PC-9 (cell line): ENCODE data around the gene CCL5. TPM values are rescaled to one million over a fixed set of nuclear protein-coding genes. Genes with fewer than 3 reads are reported as not detected.

Experiments used
- BruUV-seq: library from RNA; stranded (reverse); fragments of 400-500 nt; replicated peaks from 2 replicates; lab custom pipeline; 2021; lab: Mats Ljungman, UMichigan
- CTCF ChIA-PET: fragments of 300-600 bp; sonication (Branson Sonifier 250); formaldehyde crosslinking; loops from one replicate; lab custom pipeline; 2022; ENCODE audit warnings: antibody characterized with exemption; lab: Charles Lee
- POLR2A ChIA-PET: fragments of 300-600 bp; sonication (Branson Sonifier 250); formaldehyde crosslinking; loops from one replicate; lab custom pipeline; 2022; ENCODE audit warnings: antibody characterized with exemption; ENCODE audit not compliant: unreplicated experiment; lab: Charles Lee
- DNase-seq, 2 experiments: peaks; one replicate each; pipeline versions ENCODE4 v3.0.0 to v3.0.0-alpha.2; 2015 to 2022; ENCODE audit warnings: mixed read lengths in 1 of 2
- H2AFZ ChIP-seq: fragments of 200-600 bp; sonication (generic); 2 replicates; pipeline ENCODE4 v1.8.1; 2017; ENCODE audit warnings: antibody characterized with exemption
- H3F3A ChIP-seq: fragments of 200-600 bp; sonication (generic); 2 replicates; pipeline ENCODE4 v1.8.1; 2017; ENCODE audit warnings: antibody characterized with exemption, mild to moderate bottlenecking, low read depth; ENCODE audit not compliant: insufficient read depth
- H3K27ac ChIP-seq: fragments of 200-600 bp; sonication (generic); 2 replicates; pipeline ENCODE4 v1.6.1; 2016; ENCODE audit warnings: mixed run types
- H3K27me3 ChIP-seq: fragments of 200-600 bp; sonication (generic); 2 replicates; pipeline ENCODE4 v1.6.1; 2016; ENCODE audit warnings: low read depth, mixed run types; ENCODE audit not compliant: insufficient read depth
- H3K36me3 ChIP-seq: fragments of 200-600 bp; sonication (generic); 2 replicates; pipeline ENCODE4 v1.6.1; 2016; ENCODE audit warnings: low read depth, mixed run types
- H3K4me1 ChIP-seq: fragments of 200-600 bp; sonication (generic); replicated peaks from 2 replicates; pipeline ENCODE4 v1.6.1; 2016; ENCODE audit warnings: mixed run types; ENCODE audit not compliant: insufficient read depth
- H3K4me2 ChIP-seq: fragments of 200-600 bp; sonication (generic); 2 replicates; pipeline ENCODE4 v1.6.1; 2017; ENCODE audit warnings: mixed run types
- H3K4me3 ChIP-seq: fragments of 200-600 bp; sonication (generic); 2 replicates; pipeline ENCODE4 v1.6.1; 2016; ENCODE audit warnings: mixed run types
- H3K79me2 ChIP-seq: fragments of 200-600 bp; sonication (generic); 2 replicates; pipeline ENCODE4 v1.6.1; 2017; ENCODE audit warnings: low read depth, mixed run types
- H3K9me2 ChIP-seq: fragments of 200-600 bp; sonication (generic); 2 replicates; pipeline ENCODE4 v1.8.1; 2017; ENCODE audit warnings: mild to moderate bottlenecking; ENCODE audit not compliant: insufficient read depth
- H3K9me3 ChIP-seq: fragments of 200-600 bp; sonication (generic); 2 replicates; pipeline ENCODE4 v1.8.1; 2016; ENCODE audit warnings: low read depth; ENCODE audit not compliant: insufficient read depth
- H4K20me1 ChIP-seq: fragments of 200-600 bp; sonication (generic); 2 replicates; pipeline ENCODE4 v1.8.1; 2017; ENCODE audit not compliant: insufficient read depth
- EZH2 ChIP-seq: fragments of 200-600 bp; sonication (generic); IDR thresholded peaks from 2 replicates; pipeline ENCODE4 v1.8.0; 2017; ENCODE audit warnings: antibody characterized with exemption, low read depth
- intact Hi-C: fragments of 100-400 bp; cut with micrococcal nuclease; formaldehyde crosslinking; loops from one replicate; pipeline ENCODE4 v1.10.0; 2022; ENCODE audit not compliant: unreplicated experiment
- total RNA-seq: library from RNA; stranded (reverse); gene quantifications from 2 replicates; pipeline ENCODE4 v1.2.3, GENCODE V29; 2021
- TF ChIP-seq, protein P1 (sequence below): fragments of 200-600 bp; sonication (generic); conservative IDR thresholded peaks from 2 replicates; pipeline ENCODE4 v1.6.1; 2017; ENCODE audit warnings: mixed run types, antibody characterized with exemption, mild to moderate bottlenecking, moderate library complexity

Gene CCL5
- total RNA-seq, 1 experiment from 2014 or later: not detected

DNA sequence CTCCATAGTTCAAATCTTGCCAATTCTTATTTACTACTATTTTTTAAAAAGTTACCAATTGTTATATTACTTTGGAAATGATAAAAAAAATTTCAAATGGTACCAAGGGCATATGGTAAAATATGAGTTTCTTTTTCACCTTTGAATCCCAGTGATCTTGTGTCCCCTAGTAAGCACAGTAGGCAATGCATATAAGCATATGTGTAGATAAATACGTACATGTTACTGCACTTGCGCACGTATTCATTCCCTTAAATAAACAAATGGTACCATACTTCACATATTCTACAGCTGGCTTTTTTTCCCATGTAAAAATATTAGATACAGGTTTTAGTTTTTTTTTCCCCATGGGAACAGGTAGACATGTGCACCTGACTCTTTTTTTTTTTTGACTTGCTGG lies 39.1 kb downstream of the CCL5 start:
- no peaks in the 10 kb centered on the region for H3K27me3 ChIP-seq
- H3K36me3 ChIP-seq: peaks cover 58% of the 10 kb centered on the region
- H4K20me1 ChIP-seq: peaks cover 57% of the 10 kb centered on the region
- no peak for DNase-seq
- no peak overlapping the region for H3K27ac ChIP-seq
- H3K4me1 ChIP-seq: no peaks in the 10 kb centered on the region
- H3K9me3 ChIP-seq: no peaks in the 10 kb centered on the region
- CTCF ChIA-PET: interaction anchor here (0.5 kb wide), 1 partner anchor 24 kb away, joined by 3 read pairs; no protein-coding TSS in a partner anchor
- TF ChIP-seq, protein P1, sequence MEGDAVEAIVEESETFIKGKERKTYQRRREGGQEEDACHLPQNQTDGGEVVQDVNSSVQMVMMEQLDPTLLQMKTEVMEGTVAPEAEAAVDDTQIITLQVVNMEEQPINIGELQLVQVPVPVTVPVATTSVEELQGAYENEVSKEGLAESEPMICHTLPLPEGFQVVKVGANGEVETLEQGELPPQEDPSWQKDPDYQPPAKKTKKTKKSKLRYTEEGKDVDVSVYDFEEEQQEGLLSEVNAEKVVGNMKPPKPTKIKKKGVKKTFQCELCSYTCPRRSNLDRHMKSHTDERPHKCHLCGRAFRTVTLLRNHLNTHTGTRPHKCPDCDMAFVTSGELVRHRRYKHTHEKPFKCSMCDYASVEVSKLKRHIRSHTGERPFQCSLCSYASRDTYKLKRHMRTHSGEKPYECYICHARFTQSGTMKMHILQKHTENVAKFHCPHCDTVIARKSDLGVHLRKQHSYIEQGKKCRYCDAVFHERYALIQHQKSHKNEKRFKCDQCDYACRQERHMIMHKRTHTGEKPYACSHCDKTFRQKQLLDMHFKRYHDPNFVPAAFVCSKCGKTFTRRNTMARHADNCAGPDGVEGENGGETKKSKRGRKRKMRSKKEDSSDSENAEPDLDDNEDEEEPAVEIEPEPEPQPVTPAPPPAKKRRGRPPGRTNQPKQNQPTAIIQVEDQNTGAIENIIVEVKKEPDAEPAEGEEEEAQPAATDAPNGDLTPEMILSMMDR: no peak
- no peaks in the 10 kb centered on the region for H3K79me2 ChIP-seq
- H3K9me2 ChIP-seq: no peaks in the 10 kb centered on the region
- no TSS peak for BruUV-seq
- H3K4me3 ChIP-seq: no peak overlapping the region
- POLR2A ChIA-PET: interaction anchor here (0.6 kb wide), 1 partner anchor 91 kb away, joined by 10 read pairs; no protein-coding TSS in a partner anchor
- H3K4me2 ChIP-seq: no peak overlapping the region
- H2AFZ ChIP-seq: no peak overlapping the region
- H3F3A ChIP-seq: peaks cover 40% of the 10 kb centered on the region
- intact Hi-C loops: no loop called here

DNA sequence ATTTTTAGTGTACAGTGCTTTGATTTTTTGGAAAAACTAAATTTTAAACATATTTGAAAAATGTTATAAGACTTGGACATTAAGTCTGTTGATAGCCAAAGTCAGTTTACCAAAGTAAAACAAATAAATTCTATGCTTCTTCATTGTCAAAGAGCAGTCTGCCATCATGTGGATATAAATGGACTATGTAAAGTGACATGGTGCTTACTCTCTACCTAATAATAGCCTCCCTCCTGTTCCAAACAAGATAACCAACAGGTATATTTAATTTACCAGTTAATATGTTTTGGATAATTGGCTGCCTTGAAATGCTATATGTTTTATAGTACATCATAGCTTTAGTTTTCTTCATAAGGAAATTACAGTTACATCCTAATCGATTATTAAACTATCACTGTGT lies 55.0 kb downstream of the CCL5 start:
- H3K36me3 ChIP-seq: peaks cover 69% of the 10 kb centered on the region

More for the DNA sequence above, 55.0 kb downstream of the CCL5 start:
- Histone ChIP-seq H3K4me2 (no peak overlapping the region), H3F3A (peaks cover 30% of the 10 kb centered on the region), H3K9me2 (no peaks in the 10 kb centered on the region), H3K4me1 (no peaks in the 10 kb centered on the region), H2AFZ (no peak overlapping the region), H3K79me2 (peaks cover 20% of the 10 kb centered on the region; the same call in 1 of the 2 replicates), H3K4me3 (no peak overlapping the region), H4K20me1 (peaks cover 68% of the 10 kb centered on the region), H3K27ac (no peak overlapping the region), H3K27me3 (no peaks in the 10 kb centered on the region), H3K9me3 (no peaks in the 10 kb centered on the region)
- intact Hi-C loops: no loop called here
- no peak for DNase-seq
- BruUV-seq: no TSS peak
- TF ChIP-seq, protein P1: no peak
- no peak for TF ChIP-seq EZH2
- CTCF ChIA-PET: no interaction called here
- POLR2A ChIA-PET: no interaction called here

Other genes starting within 250 kb of the CCL5 start
- 0.11 and 0.20 TPM in 2 replicates for gene RASL10B, start 148.7 kb downstream of the CCL5 start, total RNA-seq
- not detected in 2 replicates for gene GAS2L2, start 127.1 kb downstream of the CCL5 start, total RNA-seq
- gene C17orf50, start 119.5 kb downstream of the CCL5 start, total RNA-seq: not detected in 2 replicates
- gene MMP28, start 84.7 kb downstream of the CCL5 start, total RNA-seq: 2.8 and 6.4 TPM in 2 replicates
- gene TAF15, start 70.9 kb downstream of the CCL5 start, total RNA-seq: 187 and 202 TPM in 2 replicates
- gene HEATR9, start 11.5 kb downstream of the CCL5 start, total RNA-seq: not detected in 2 replicates
- 14.5 and 15.5 TPM in 2 replicates for gene RDM1, start 50.4 kb upstream of the CCL5 start, total RNA-seq
- gene LYZL6, start 63.4 kb upstream of the CCL5 start, total RNA-seq: not detected in 2 replicates
- not detected in 2 replicates for gene CCL16, start 101.1 kb upstream of the CCL5 start, total RNA-seq
- gene CCL14, start 106.4 kb upstream of the CCL5 start, total RNA-seq: not detected in 2 replicates
- gene CCL15, start 121.2 kb upstream of the CCL5 start, total RNA-seq: not detected in 2 replicates
- gene CCL23, start 137.6 kb upstream of the CCL5 start, total RNA-seq: not detected in 2 replicates
- not detected in 2 replicates for gene CCL18, start 183.9 kb upstream of the CCL5 start, total RNA-seq
- gene CCL3, start 209.8 kb upstream of the CCL5 start, total RNA-seq: not detected in 2 replicates
- gene CCL4, start 223.5 kb upstream of the CCL5 start, total RNA-seq: not detected in 2 replicates